Adipocyte (in vitro differentiated cells): ENCODE data around the gene CD2.
"Not testable (repeated sequence)": the region's sequence is repeated elsewhere in the genome, so short reads cannot be mapped to it uniquely, and the experiment has no call there.

Source experiments
- DNase-seq: peaks from one replicate; pipeline ENCODE4 v3.0.0-alpha.2; 2015; ENCODE audit warnings: low read depth
- H3K27me3 ChIP-seq: replicated peaks from 2 replicates; pipeline ENCODE4 v1.7.0; 2013; ENCODE audit warnings: mild to moderate bottlenecking, low read length, moderate library complexity; ENCODE audit not compliant: control insufficient read depth, insufficient read depth
- H3K36me3 ChIP-seq: 2 replicates; pipeline ENCODE4 v1.7.0; 2013; ENCODE audit warnings: low read length, mild to moderate bottlenecking, moderate library complexity; ENCODE audit not compliant: control insufficient read depth, insufficient read depth, severe bottlenecking
- H3K4me1 ChIP-seq: 2 replicates; pipeline ENCODE4 v1.7.0; 2013; ENCODE audit warnings: mild to moderate bottlenecking, low read length, moderate library complexity; ENCODE audit not compliant: control insufficient read depth, insufficient read depth
- H3K4me3 ChIP-seq: 2 replicates; pipeline ENCODE4 v1.7.0; 2013; ENCODE audit warnings: mild to moderate bottlenecking, low read length, moderate library complexity
- H3K9ac ChIP-seq: 2 replicates; pipeline ENCODE4 v1.7.0; 2013; ENCODE audit warnings: mild to moderate bottlenecking, low read length, moderate library complexity
- H3K9me3 ChIP-seq: 2 replicates; pipeline ENCODE4 v1.7.0; 2013; ENCODE audit warnings: mild to moderate bottlenecking, low read length, moderate library complexity; ENCODE audit not compliant: control insufficient read depth

Gene CD2

DNA sequence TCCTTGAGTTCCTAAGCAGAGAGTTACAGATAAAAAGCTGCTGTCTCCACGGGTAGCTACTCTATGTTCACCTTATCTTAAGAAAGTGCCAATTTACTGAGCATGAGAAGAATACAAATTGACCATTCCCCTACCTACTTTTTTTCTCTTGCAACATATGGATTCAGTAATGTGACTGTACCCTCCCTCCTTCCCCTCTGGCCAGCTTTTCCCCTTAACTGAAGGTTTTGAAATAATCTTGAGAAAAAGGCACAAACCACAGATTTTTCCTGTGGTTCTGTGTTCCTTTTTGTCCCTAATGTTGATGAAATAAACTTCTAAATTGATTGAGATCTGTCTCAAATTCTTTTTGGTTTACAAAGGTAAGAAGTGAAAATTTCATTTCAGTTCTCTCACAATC, 2.6 kb upstream of the CD2 start:
- DNase-seq = no peak
- H3K9me3 ChIP-seq = peaks cover 31% of the 10 kb centered on the region
- no peak overlapping the region for H3K4me3 ChIP-seq
- no peak overlapping the region for H3K9ac ChIP-seq
- peaks cover 4% of the 10 kb centered on the region for H3K27me3 ChIP-seq
- H3K4me1 ChIP-seq = no peaks in the 10 kb centered on the region
- H3K36me3 ChIP-seq = no peaks in the 10 kb centered on the region

DNA sequence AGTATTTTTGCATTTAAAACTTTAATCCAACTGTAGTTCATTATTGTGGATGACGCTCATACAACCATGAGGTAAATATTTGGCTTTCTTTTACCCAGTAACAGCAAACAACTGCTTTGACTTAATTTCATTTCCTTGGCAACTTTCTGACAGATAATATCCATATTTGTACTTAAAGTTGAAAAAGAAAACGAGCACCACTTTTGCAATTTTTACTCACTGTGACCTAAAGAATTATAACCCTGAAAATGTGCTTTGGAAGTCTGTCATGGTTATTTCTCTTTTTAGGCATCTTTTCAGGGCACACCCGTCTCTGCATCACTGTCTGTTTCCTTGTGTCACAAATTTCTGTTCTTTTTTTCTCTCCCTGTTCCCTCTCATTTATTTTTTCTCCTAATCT, 918 bp upstream of the CD2 start:
- Histone ChIP-seq H3K9me3 (peaks cover 15% of the 10 kb centered on the region), H3K4me3 (no peak overlapping the region), H3K36me3 (no peaks in the 10 kb centered on the region), H3K4me1 (no peaks in the 10 kb centered on the region), H3K9ac (no peak overlapping the region), H3K27me3 (peaks cover 4% of the 10 kb centered on the region)
- no peak for DNase-seq

DNA sequence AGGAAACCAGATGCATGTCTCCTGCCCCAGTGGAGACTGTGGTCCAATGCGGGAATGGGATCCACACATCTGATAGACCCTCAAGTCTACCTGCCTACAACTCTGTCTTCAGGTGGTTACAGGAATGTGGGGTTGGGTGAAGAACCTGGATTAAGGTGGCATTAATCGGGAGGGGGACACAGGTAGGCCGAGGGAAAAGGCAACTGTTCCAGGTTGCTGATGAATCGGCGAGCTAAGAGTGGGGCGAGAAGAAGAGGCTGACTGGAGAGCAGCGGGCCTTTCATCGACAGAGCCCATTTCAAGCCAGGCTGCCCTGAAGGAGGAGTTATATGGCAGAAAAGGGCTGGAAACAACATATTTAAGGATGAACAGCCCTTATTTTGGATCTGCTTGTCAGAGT, 836 bp downstream of the CD2 start:
- Histone ChIP-seq H3K9ac (no peak overlapping the region), H3K4me3 (no peak overlapping the region), H3K27me3 (peaks cover 4% of the 10 kb centered on the region), H3K4me1 (no peaks in the 10 kb centered on the region), H3K9me3 (no peaks in the 10 kb centered on the region), H3K36me3 (no peaks in the 10 kb centered on the region)
- no peak for DNase-seq

DNA sequence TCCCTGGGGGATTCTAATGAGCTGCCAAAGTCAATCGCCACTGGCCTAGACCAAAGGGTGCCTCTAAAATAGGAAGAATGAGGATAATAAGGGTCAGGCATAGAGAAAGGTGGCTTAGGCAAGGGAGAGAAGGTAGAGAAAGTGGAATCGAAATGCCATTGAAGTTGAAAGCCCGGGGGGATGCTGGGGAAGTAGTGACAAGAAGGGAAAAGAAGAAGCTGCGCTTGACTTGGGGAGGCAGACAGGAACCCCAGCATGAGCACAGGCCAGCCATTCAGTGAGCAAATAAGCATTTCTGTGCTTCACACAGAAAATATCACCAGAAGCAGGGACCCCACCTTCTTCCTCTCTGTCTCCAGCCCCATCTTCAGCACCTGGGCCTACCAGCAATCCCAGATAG, 1.5 kb downstream of the CD2 start:
- Histone ChIP-seq H3K27me3 (peaks cover 4% of the 10 kb centered on the region), H3K9me3 (no peaks in the 10 kb centered on the region), H3K4me3 (no peak overlapping the region), H3K9ac (no peak overlapping the region), H3K36me3 (no peaks in the 10 kb centered on the region), H3K4me1 (no peaks in the 10 kb centered on the region)
- DNase-seq = no peak

DNA sequence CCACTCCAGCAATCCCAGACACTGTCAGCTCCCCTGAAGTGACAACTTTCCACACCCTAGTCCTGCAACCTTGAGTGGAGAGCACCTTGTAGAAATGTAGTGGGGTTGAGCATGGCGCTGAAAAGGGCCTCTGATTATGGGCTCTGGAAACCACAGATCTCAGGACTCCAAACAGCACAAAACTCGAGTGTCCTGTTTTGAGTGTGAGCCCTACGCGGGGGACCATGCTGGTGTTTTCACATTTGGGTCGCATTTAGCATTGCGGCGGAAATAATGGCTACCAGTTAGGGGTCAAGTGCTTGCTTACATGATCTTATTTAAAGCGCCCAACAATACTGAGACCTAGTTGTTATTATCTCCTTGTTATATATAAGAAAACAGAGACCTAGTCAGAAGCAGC, 1.9 kb downstream of the CD2 start:
- not testable (repeated sequence) for DNase-seq

DNA sequence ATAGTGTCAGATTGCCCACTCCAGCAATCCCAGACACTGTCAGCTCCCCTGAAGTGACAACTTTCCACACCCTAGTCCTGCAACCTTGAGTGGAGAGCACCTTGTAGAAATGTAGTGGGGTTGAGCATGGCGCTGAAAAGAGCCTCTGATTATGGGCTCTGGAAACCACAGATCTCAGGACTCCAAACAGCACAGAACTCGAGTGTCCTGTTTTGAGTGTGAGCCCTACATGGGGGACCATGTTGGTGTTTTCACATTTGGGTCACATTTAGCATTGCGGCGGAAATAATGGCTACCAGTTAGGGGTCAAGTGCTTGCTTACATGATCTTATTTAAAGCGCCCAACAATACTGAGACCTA, 4.2 kb downstream of the CD2 start:
- not testable (repeated sequence) for H3K9ac ChIP-seq, H3K4me1 ChIP-seq, H3K4me3 ChIP-seq, H3K36me3 ChIP-seq, DNase-seq, H3K9me3 ChIP-seq, H3K27me3 ChIP-seq

More for the DNA sequence above, 1.9 kb downstream of the CD2 start:
- H3K36me3 ChIP-seq, H3K27me3 ChIP-seq, H3K9ac ChIP-seq, H3K9me3 ChIP-seq, H3K4me3 ChIP-seq, H3K4me1 ChIP-seq: not testable (repeated sequence)

DNA sequence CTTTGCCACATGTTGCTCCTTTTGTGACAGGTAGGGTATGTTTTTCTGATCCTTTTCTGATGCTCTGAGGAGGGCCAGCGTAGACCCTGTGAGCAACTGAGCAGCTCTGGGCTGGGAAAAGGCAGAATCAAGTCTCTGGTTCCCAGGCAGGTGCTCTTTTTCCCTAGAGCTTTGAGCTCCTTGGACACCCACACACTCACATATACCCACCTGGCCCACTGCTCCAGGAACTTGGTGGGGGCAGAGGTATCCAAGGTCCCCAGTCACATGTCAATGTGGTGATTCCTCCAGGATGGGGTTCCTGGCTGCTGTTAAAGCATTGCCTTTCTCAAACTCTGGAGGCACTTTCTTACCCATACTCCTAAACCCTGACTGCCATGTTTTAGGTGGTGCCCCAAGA, 5.4 kb downstream of the CD2 start:
- no peak for DNase-seq
- H3K4me3 ChIP-seq = no peak overlapping the region
- no peak overlapping the region for H3K9ac ChIP-seq
- H3K9me3 ChIP-seq = no peaks in the 10 kb centered on the region
- no peaks in the 10 kb centered on the region for H3K27me3 ChIP-seq
- H3K36me3 ChIP-seq = no peaks in the 10 kb centered on the region
- peaks cover 14% of the 10 kb centered on the region for H3K4me1 ChIP-seq

DNA sequence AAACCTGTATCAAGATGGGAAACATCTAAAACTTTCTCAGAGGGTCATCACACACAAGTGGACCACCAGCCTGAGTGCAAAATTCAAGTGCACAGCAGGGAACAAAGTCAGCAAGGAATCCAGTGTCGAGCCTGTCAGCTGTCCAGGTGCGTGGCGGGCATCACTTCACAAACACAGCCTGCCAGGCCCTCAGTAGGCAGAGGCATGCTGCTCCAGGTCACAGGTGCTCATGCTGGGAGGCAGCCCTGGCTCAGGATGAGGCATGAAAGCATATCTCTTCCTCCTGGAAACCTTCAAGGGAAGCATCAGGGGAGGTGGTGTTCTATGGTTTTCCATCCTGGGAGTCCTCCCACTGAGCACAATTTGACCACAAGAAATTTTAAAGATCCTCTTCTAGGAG, 6.3 kb downstream of the CD2 start:
- no peaks in the 10 kb centered on the region for H3K27me3 ChIP-seq
- no peak overlapping the region for H3K4me3 ChIP-seq
- no peaks in the 10 kb centered on the region for H3K36me3 ChIP-seq
- DNase-seq = no peak
- H3K4me1 ChIP-seq = peaks cover 14% of the 10 kb centered on the region
- no peak overlapping the region for H3K9ac ChIP-seq
- H3K9me3 ChIP-seq = no peaks in the 10 kb centered on the region

DNA sequence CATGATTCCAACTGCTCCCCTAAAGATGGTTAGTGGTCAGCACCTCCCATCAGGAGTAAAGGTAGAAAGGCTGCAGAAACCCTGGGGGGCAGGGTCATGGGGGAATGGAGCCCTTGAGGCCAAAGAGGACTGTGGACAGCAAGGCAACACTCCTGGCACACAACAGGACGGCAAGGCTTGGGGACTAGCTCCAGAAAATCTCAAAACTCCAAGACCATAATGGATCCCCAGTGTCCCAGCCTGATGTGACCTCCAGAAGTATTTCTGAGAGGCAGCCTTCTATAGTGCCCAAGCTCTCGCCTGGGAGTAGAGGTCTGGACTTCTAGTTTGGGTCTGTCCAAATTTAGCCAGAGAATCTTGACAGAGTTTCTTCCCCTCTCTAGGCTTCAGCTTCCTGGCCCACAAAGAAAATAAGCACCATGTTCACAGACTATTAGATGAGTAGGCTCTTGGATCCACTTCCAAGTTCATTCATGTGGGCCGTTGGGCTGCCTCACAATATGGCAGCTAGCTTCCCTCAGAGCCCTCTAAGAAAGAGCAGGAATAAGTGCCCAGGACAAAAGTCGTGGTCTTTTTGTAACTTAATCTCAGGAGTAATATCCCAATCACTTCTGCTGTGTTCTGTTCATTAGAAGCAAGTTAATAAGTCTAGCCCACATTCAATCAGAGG, 6.9 kb downstream of the CD2 start:
- Histone ChIP-seq H3K36me3 (no peaks in the 10 kb centered on the region), H3K27me3 (no peaks in the 10 kb centered on the region), H3K9ac (no peak overlapping the region), H3K9me3 (peaks cover 2% of the 10 kb centered on the region), H3K4me3 (no peak overlapping the region), H3K4me1 (peaks cover 14% of the 10 kb centered on the region)
- DNase-seq = no peak

DNA sequence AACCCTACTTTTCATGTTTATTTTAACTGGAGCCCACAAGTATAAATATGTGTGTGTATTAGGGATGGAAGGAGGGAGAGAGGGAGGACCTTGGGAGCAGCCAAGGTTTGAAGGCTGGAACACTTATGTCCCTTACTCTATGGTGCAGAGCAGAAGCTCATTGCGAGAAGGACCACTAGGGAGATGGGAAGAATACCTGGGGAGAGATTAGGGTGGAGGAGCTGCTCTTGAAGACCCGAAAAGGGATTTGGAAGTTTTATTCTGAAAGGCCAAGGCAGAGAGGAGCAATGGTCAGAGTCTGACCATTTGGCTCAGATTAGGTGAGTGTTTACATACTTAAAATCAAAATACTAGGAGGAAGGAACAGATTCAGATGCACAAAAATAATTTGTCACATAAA, 8.1 kb downstream of the CD2 start:
- H3K27me3 ChIP-seq = no peaks in the 10 kb centered on the region
- DNase-seq = no peak
- peaks cover 11% of the 10 kb centered on the region for H3K9me3 ChIP-seq
- no peak overlapping the region for H3K4me3 ChIP-seq
- H3K9ac ChIP-seq = no peak overlapping the region
- H3K36me3 ChIP-seq = no peaks in the 10 kb centered on the region
- peaks cover 14% of the 10 kb centered on the region for H3K4me1 ChIP-seq

DNA sequence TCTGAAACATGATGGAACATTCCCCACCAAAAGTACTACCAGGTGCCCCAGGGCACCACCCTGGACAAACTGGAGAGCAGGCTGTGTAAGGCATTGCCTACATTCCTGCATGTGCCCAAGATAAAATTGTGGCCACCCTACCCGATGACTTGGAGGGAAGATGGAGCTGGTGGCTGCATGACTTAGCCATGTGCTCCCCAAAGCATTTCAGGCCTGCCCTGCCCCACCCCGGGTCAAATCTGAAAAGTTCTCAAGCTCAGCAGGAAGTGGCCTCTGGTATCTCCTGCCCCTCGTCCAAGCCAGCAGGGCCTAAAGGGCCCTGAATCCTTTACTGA, 8.5 kb downstream of the CD2 start:
- Histone ChIP-seq H3K9ac (no peak overlapping the region), H3K4me1 (peaks cover 18% of the 10 kb centered on the region), H3K27me3 (no peaks in the 10 kb centered on the region), H3K4me3 (no peak overlapping the region), H3K9me3 (peaks cover 11% of the 10 kb centered on the region), H3K36me3 (no peaks in the 10 kb centered on the region)
- DNase-seq = no peak

DNA sequence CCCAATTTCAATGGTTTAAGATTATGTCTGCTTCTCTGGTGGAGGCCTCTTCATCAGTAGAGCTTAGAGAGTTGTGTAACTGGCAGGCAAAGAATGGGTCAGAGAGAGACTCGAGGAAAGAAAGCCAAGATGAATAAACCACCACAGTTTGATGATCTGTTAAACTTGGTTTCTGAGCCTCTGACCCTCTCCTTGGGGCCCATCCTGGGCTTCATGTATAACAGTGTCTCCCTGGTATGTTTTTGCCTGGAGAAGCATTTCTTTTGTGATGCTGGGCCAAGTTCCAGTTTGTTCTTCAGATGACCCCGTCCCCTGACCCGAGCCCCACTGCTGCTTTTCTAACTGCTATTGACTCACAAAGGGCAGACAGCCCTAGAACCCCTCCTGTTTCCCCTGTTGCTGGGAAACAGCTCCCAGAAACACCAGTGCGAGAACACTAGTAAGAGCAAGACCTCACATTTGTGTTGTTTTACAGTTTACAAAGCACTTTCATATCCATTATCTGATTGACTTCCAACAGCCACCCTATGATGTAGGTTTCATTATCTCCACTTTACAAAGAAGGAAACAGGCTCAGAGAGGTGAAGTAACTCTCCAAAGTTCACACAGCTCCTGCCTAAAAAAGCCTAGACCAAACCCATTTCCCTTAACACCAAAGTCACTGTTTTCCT, 9.0 kb downstream of the CD2 start:
- Histone ChIP-seq H3K9ac (no peak overlapping the region), H3K9me3 (peaks cover 11% of the 10 kb centered on the region), H3K36me3 (no peaks in the 10 kb centered on the region), H3K4me3 (no peak overlapping the region), H3K4me1 (peaks cover 22% of the 10 kb centered on the region), H3K27me3 (no peaks in the 10 kb centered on the region)
- DNase-seq = peak; percentile 47
